GM18870 (cell line): Measurements from ENCODE around the gene COL4A2.

Experiments
- ATAC-seq: cut with Tn5 transposase; IDR thresholded peaks from one replicate; pipeline ENCODE4 v1.9.1; 2021; ENCODE audit warnings: moderate library complexity; ENCODE audit not compliant: unreplicated experiment

COL4A2 gene

DNA sequence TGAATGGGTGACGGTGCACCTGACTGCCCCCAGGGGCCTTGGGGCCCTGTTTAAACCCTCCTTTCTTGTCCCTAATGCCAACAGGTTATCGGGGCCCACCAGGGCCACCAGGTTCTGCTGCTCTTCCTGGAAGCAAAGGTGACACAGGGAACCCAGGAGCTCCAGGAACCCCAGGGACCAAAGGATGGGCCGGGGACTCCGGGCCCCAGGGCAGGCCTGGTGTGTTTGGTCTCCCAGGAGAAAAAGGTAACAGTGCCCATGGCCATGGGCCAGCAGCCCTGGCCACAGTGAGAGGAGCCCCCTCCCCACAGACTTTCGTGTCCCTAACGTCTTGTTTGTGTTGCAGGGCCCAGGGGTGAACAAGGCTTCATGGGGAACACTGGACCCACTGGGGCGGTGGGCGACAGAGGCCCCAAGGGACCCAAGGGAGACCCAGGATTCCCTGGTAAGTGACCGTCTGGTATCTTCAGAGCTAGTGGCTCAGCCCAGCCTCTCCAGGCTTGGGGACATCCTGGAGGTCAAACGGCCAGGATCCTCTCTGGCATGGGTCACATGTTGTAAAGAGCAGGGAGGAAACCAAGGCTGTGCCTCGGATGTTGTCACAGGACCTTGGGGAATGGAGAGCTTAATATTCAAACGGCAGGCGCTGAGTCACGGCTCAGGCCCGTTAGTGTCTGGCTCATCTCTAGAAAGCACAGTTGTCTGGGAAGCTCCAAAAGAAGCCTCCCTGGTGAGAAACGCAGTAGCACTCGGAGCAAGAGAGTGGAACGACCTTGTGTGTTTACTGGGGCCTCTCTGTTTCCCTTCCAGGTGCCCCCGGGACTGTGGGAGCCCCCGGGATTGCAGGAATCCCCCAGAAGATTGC lies 196.2 kb downstream of the COL4A2 start:
- ATAC-seq = no peak

GRCh38 chr13:110503979-110504499 lies 197.0 kb downstream of the COL4A2 start:
- ATAC-seq = no peak

DNA sequence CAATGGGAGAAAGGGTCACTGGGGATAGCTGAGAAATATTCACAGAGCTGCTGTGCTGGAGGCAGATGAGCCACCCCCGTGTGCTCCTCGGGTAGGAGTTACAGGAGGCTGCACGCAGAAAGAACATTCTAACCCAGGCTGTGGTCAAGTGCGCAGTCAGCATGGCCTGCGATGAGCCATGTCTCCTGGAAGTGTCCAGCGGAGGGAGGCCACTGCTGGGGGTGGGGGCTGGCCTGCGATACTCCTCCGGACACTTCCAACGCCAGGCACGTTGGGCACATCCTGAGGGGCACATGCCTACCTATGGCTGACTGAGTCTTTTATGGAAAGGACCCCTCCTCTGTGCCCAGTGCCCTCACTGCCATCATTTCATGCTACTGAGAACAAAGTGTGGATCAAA lies 198.5 kb downstream of the COL4A2 start:
- no peak for ATAC-seq

DNA sequence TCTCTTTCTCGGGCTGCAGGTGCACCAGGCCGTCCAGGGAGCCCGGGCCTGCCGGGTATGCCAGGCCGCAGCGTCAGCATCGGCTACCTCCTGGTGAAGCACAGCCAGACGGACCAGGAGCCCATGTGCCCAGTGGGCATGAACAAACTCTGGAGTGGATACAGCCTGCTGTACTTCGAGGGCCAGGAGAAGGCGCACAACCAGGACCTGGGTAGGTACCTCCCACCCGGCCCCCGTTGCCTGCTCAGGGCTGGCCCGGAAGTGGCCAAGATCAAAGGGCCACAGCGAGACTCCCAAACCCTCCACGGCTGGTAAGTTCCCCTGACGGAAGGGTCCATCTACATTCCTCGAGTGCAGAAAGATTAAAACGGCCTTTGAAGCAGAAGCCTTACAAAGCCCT lies 199.3 kb downstream of the COL4A2 start:
- no peak for ATAC-seq

GRCh38 chr13:110506859-110507566 lies 199.9 kb downstream of the COL4A2 start:
- no peak for ATAC-seq

DNA sequence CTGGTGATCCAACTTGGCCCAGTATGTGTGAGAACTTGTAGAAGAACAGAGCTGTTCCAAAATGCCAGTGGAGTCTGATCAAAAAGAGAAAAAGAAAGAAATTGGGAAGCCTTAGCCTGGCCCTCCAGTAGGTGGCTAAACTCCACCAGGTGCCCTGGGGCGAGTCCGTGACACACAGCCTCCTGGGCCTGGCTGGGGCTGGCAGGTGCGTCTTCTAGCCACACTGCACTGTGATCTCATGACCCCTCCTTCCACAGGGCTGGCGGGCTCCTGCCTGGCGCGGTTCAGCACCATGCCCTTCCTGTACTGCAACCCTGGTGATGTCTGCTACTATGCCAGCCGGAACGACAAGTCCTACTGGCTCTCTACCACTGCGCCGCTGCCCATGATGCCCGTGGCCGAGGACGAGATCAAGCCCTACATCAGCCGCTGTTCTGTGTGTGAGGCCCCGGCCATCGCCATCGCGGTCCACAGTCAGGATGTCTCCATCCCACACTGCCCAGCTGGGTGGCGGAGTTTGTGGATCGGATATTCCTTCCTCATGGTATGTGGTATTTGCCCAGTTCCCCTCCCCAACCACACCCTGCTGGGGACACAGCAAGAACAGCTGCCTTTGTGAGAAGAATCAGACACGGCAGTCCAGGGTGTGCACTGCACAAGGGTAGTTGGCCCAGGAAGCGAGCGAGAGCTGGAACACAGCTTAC lies 200.7 kb downstream of the COL4A2 start:
- ATAC-seq = no peak

GRCh38 chr13:110509478-110509926 lies 202.4 kb downstream of the COL4A2 start:
- no peak for ATAC-seq

- peak; percentile 43 for ATAC-seq
Observed at GRCh38 chr13:110509971-110510786, 203.1 kb downstream of the COL4A2 start.

GRCh38 chr13:110511509-110512181 lies 204.6 kb downstream of the COL4A2 start:
- no peak for ATAC-seq

GRCh38 chr13:110512198-110512740 lies 205.2 kb downstream of the COL4A2 start:
- no peak for ATAC-seq

- no peak for ATAC-seq
Observed at GRCh38 chr13:110516500-110516899, 209.4 kb downstream of the COL4A2 start.

- no peak for ATAC-seq
Observed at GRCh38 chr13:110517505-110518225, 210.6 kb downstream of the COL4A2 start.

DNA sequence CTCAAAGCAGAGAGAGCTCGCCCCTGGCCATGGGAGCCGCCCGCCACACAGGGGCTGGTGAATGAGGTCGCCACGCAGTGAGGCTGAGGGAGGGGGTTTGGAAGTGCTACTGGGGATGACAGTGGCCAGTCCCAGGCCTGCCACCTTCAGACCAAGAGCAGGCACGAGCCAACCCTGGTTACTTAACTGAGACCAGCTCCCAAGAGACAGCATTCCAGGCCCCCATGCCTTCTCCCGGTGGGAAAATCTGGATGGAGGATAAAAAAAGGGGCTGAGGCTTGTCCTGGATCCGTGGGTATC lies 211.1 kb downstream of the COL4A2 start:
- ATAC-seq = no peak

- no peak for ATAC-seq
Observed at GRCh38 chr13:110518571-110518970, 211.5 kb downstream of the COL4A2 start.

GRCh38 chr13:110519046-110519445 lies 212.0 kb downstream of the COL4A2 start:
- no peak for ATAC-seq

- ATAC-seq = no peak
Observed at GRCh38 chr13:110519506-110519905, 212.4 kb downstream of the COL4A2 start.

- ATAC-seq = no peak
Observed at GRCh38 chr13:110520431-110521295, 213.6 kb downstream of the COL4A2 start.

GRCh38 chr13:110521296-110521680 lies 214.2 kb downstream of the COL4A2 start:
- ATAC-seq = no peak
